Measurements from ENCODE around the gene PADI1.

Gene PADI1

GRCh38 chr1:17192394-17193221 is 12.3 kb upstream of the PADI1 start:
- Histone ChIP-seq H3K79me2 (ENCODE audit: control insufficient read depth, insufficient read depth, low read length, unreplicated experiment) (no peaks in the 10 kb centered on the region), H3K4me1 (ENCODE audit: control insufficient read depth, insufficient read depth, low read length, unreplicated experiment) (peaks cover 23% of the 10 kb centered on the region), H3K36me3 (ENCODE audit: insufficient read depth, low read length) (no peaks in the 10 kb centered on the region), H3K27me3 (ENCODE audit: insufficient read depth, low read length) (no peaks in the 10 kb centered on the region), H3K4me3 (ENCODE audit: low read depth, low read length) (no peak overlapping the region), H3K27ac (ENCODE audit: low read depth, low read length) (no peak overlapping the region), H2AFZ (ENCODE audit: low read length, unreplicated experiment) (no peak overlapping the region)

GRCh38 chr1:17193222-17194132 is 11.5 kb upstream of the PADI1 start:
- Histone ChIP-seq H3K36me3 (ENCODE audit: insufficient read depth, low read length) (no peaks in the 10 kb centered on the region), H3K27me3 (ENCODE audit: insufficient read depth, low read length) (no peaks in the 10 kb centered on the region), H3K79me2 (ENCODE audit: control insufficient read depth, insufficient read depth, low read length, unreplicated experiment) (no peaks in the 10 kb centered on the region), H3K4me1 (ENCODE audit: control insufficient read depth, insufficient read depth, low read length, unreplicated experiment) (peaks cover 25% of the 10 kb centered on the region), H2AFZ (ENCODE audit: low read length, unreplicated experiment) (no peak overlapping the region), H3K4me3 (ENCODE audit: low read depth, low read length) (no peak overlapping the region), H3K27ac (ENCODE audit: low read depth, low read length) (no peak overlapping the region)

GRCh38 chr1:17194133-17194475 is 10.8 kb upstream of the PADI1 start:
- Histone ChIP-seq H2AFZ (ENCODE audit: low read length, unreplicated experiment) (no peak overlapping the region), H3K27ac (ENCODE audit: low read depth, low read length) (no peak overlapping the region), H3K79me2 (ENCODE audit: control insufficient read depth, insufficient read depth, low read length, unreplicated experiment) (no peaks in the 10 kb centered on the region), H3K27me3 (ENCODE audit: insufficient read depth, low read length) (no peaks in the 10 kb centered on the region), H3K36me3 (ENCODE audit: insufficient read depth, low read length) (no peaks in the 10 kb centered on the region), H3K4me1 (ENCODE audit: control insufficient read depth, insufficient read depth, low read length, unreplicated experiment) (peaks cover 30% of the 10 kb centered on the region), H3K4me3 (ENCODE audit: low read depth, low read length) (no peak overlapping the region)

GRCh38 chr1:17194615-17195528 is 10.1 kb upstream of the PADI1 start:
- peaks cover 28% of the 10 kb centered on the region for H3K4me1 ChIP-seq (ENCODE audit: control insufficient read depth, insufficient read depth, low read length, unreplicated experiment)
- H3K27me3 ChIP-seq (ENCODE audit: insufficient read depth, low read length) = no peaks in the 10 kb centered on the region
- no peak overlapping the region for H2AFZ ChIP-seq (ENCODE audit: low read length, unreplicated experiment)
- no peaks in the 10 kb centered on the region for H3K36me3 ChIP-seq (ENCODE audit: insufficient read depth, low read length)
- H3K79me2 ChIP-seq (ENCODE audit: control insufficient read depth, insufficient read depth, low read length, unreplicated experiment) = no peaks in the 10 kb centered on the region
- H3K27ac ChIP-seq (ENCODE audit: low read depth, low read length) = no peak overlapping the region
- no peak overlapping the region for H3K4me3 ChIP-seq (ENCODE audit: low read depth, low read length)

GRCh38 chr1:17195731-17196130 is 9.2 kb upstream of the PADI1 start:
- no peaks in the 10 kb centered on the region for H3K27me3 ChIP-seq (ENCODE audit: insufficient read depth, low read length)
- H3K4me3 ChIP-seq (ENCODE audit: low read depth, low read length) = no peak overlapping the region
- H3K4me1 ChIP-seq (ENCODE audit: control insufficient read depth, insufficient read depth, low read length, unreplicated experiment) = peaks cover 19% of the 10 kb centered on the region
- H3K36me3 ChIP-seq (ENCODE audit: insufficient read depth, low read length) = no peaks in the 10 kb centered on the region
- H2AFZ ChIP-seq (ENCODE audit: low read length, unreplicated experiment) = no peak overlapping the region
- H3K79me2 ChIP-seq (ENCODE audit: control insufficient read depth, insufficient read depth, low read length, unreplicated experiment) = no peaks in the 10 kb centered on the region
- no peak overlapping the region for H3K27ac ChIP-seq (ENCODE audit: low read depth, low read length)

- Histone ChIP-seq H3K36me3 (ENCODE audit: insufficient read depth, low read length) (no peaks in the 10 kb centered on the region), H3K4me1 (ENCODE audit: control insufficient read depth, insufficient read depth, low read length, unreplicated experiment) (peaks cover 21% of the 10 kb centered on the region), H3K79me2 (ENCODE audit: control insufficient read depth, insufficient read depth, low read length, unreplicated experiment) (no peaks in the 10 kb centered on the region), H3K27me3 (ENCODE audit: insufficient read depth, low read length) (no peaks in the 10 kb centered on the region), H2AFZ (ENCODE audit: low read length, unreplicated experiment) (no peak overlapping the region), H3K27ac (ENCODE audit: low read depth, low read length) (no peak overlapping the region), H3K4me3 (ENCODE audit: low read depth, low read length) (no peak overlapping the region)
Observed at GRCh38 chr1:17196496-17197185, 8.3 kb upstream of the PADI1 start.

GRCh38 chr1:17197696-17198095 is 7.2 kb upstream of the PADI1 start:
- no peak overlapping the region for H2AFZ ChIP-seq (ENCODE audit: low read length, unreplicated experiment)
- no peaks in the 10 kb centered on the region for H3K79me2 ChIP-seq (ENCODE audit: control insufficient read depth, insufficient read depth, low read length, unreplicated experiment)
- H3K4me1 ChIP-seq (ENCODE audit: control insufficient read depth, insufficient read depth, low read length, unreplicated experiment) = peaks cover 18% of the 10 kb centered on the region
- H3K27me3 ChIP-seq (ENCODE audit: insufficient read depth, low read length) = no peaks in the 10 kb centered on the region
- H3K36me3 ChIP-seq (ENCODE audit: insufficient read depth, low read length) = no peaks in the 10 kb centered on the region
- H3K4me3 ChIP-seq (ENCODE audit: low read depth, low read length) = no peak overlapping the region
- no peak overlapping the region for H3K27ac ChIP-seq (ENCODE audit: low read depth, low read length)

- no peaks in the 10 kb centered on the region for H3K79me2 ChIP-seq (ENCODE audit: control insufficient read depth, insufficient read depth, low read length, unreplicated experiment)
- no peak overlapping the region for H2AFZ ChIP-seq (ENCODE audit: low read length, unreplicated experiment)
- H3K4me3 ChIP-seq (ENCODE audit: low read depth, low read length) = no peak overlapping the region
- H3K27ac ChIP-seq (ENCODE audit: low read depth, low read length) = no peak overlapping the region
- H3K27me3 ChIP-seq (ENCODE audit: insufficient read depth, low read length) = no peaks in the 10 kb centered on the region
- no peaks in the 10 kb centered on the region for H3K36me3 ChIP-seq (ENCODE audit: insufficient read depth, low read length)
- H3K4me1 ChIP-seq (ENCODE audit: control insufficient read depth, insufficient read depth, low read length, unreplicated experiment) = peaks cover 17% of the 10 kb centered on the region
Observed at GRCh38 chr1:17198476-17199258, 6.3 kb upstream of the PADI1 start.

GRCh38 chr1:17199267-17200044 is 5.5 kb upstream of the PADI1 start:
- H3K27me3 ChIP-seq (ENCODE audit: insufficient read depth, low read length) = no peaks in the 10 kb centered on the region
- H2AFZ ChIP-seq (ENCODE audit: low read length, unreplicated experiment) = no peak overlapping the region
- H3K36me3 ChIP-seq (ENCODE audit: insufficient read depth, low read length) = no peaks in the 10 kb centered on the region
- H3K4me1 ChIP-seq (ENCODE audit: control insufficient read depth, insufficient read depth, low read length, unreplicated experiment) = peaks cover 17% of the 10 kb centered on the region
- no peaks in the 10 kb centered on the region for H3K79me2 ChIP-seq (ENCODE audit: control insufficient read depth, insufficient read depth, low read length, unreplicated experiment)
- no peak overlapping the region for H3K4me3 ChIP-seq (ENCODE audit: low read depth, low read length)
- no peak overlapping the region for H3K27ac ChIP-seq (ENCODE audit: low read depth, low read length)

All from ACC112 (cell line).